IPS-20b (cell line): Measurements from ENCODE around the gene FCRL6.

Experiments used
- H3K27ac ChIP-seq: one replicate; pipeline ENCODE4 v1.5.1; 2013; ENCODE audit warnings: low read length
- H3K27me3 ChIP-seq: 2 replicates; pipeline ENCODE4 v1.6.1; 2013; ENCODE audit warnings: mild to moderate bottlenecking, low read length, inconsistent platforms; ENCODE audit not compliant: insufficient read depth
- H3K36me3 ChIP-seq: 2 replicates; pipeline ENCODE4 v1.6.1; 2013; ENCODE audit warnings: low read depth, mild to moderate bottlenecking, inconsistent platforms, low read length, moderate library complexity; ENCODE audit not compliant: insufficient read depth
- H3K4me1 ChIP-seq: 2 replicates; pipeline ENCODE4 v1.6.1; 2013; ENCODE audit warnings: mild to moderate bottlenecking, control low read depth, inconsistent platforms, low read length, moderate library complexity; ENCODE audit not compliant: insufficient read depth
- H3K4me3 ChIP-seq: 2 replicates; pipeline ENCODE4 v1.5.1; 2013; ENCODE audit warnings: mild to moderate bottlenecking, low read length, inconsistent platforms
- H3K9ac ChIP-seq: 2 replicates; pipeline ENCODE4 v1.6.1; 2013; ENCODE audit warnings: low read depth, mild to moderate bottlenecking, inconsistent platforms, low read length, moderate library complexity
- H3K9me3 ChIP-seq: 2 replicates; pipeline ENCODE4 v1.6.1; 2013; ENCODE audit warnings: mild to moderate bottlenecking, low read depth, low read length, inconsistent platforms; ENCODE audit not compliant: insufficient read depth

FCRL6 gene

GRCh38 chr1:159828176-159828575, 26.0 kb downstream of the FCRL6 start:
- no peaks in the 10 kb centered on the region for H3K9me3 ChIP-seq
- H3K27ac ChIP-seq, result no peak overlapping the region
- H3K27me3 ChIP-seq, result peaks cover 39% of the 10 kb centered on the region
- no peak overlapping the region for H3K9ac ChIP-seq
- H3K36me3 ChIP-seq, result no peaks in the 10 kb centered on the region
- peaks cover 14% of the 10 kb centered on the region for H3K4me1 ChIP-seq
- no peak overlapping the region for H3K4me3 ChIP-seq

DNA sequence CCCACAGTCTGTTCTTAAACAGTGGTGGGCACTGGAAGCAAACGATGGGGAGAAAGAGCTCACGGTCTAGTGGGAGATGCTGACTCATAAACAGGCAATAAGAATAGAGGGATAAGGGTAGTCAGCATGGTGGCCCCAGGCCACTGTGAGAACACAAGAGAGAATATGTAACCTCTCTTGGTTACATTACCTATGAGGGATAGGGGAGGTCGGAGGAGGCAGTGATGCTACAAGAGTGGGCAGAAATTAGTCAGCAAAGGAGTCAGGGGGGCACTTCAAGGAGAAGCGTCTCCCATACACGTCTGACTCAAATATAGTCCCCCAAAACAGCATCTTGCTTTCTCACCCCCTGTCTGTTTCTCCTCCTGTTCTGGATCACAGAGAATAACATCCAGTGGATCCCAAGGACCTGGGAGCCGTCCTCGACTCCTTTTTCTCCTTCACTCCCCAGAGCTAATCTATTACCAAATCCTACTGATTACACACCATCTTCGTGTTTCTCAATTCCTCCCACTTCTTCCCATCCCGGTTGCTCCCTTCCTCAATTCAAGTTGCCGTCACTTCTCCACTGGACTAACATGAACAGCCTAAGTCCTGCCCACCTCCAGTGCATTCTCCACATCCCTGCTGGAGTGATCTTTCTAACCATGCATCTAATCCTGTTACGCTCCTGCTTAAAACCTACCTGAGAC, 26.6 kb downstream of the FCRL6 start:
- H3K4me3 ChIP-seq, result no peak overlapping the region
- H3K4me1 ChIP-seq, result peaks cover 14% of the 10 kb centered on the region
- no peak overlapping the region for H3K9ac ChIP-seq
- H3K9me3 ChIP-seq, result no peaks in the 10 kb centered on the region
- H3K27me3 ChIP-seq, result peaks cover 44% of the 10 kb centered on the region
- no peaks in the 10 kb centered on the region for H3K36me3 ChIP-seq
- H3K27ac ChIP-seq, result no peak overlapping the region

- Histone ChIP-seq H3K9ac (no peak overlapping the region), H3K9me3 (no peaks in the 10 kb centered on the region), H3K27ac (no peak overlapping the region), H3K4me3 (no peak overlapping the region), H3K27me3 (peaks cover 43% of the 10 kb centered on the region), H3K4me1 (peaks cover 14% of the 10 kb centered on the region), H3K36me3 (no peaks in the 10 kb centered on the region)
These were observed 27.1 kb downstream of the FCRL6 start for GRCh38 chr1:159829273-159829634.

DNA sequence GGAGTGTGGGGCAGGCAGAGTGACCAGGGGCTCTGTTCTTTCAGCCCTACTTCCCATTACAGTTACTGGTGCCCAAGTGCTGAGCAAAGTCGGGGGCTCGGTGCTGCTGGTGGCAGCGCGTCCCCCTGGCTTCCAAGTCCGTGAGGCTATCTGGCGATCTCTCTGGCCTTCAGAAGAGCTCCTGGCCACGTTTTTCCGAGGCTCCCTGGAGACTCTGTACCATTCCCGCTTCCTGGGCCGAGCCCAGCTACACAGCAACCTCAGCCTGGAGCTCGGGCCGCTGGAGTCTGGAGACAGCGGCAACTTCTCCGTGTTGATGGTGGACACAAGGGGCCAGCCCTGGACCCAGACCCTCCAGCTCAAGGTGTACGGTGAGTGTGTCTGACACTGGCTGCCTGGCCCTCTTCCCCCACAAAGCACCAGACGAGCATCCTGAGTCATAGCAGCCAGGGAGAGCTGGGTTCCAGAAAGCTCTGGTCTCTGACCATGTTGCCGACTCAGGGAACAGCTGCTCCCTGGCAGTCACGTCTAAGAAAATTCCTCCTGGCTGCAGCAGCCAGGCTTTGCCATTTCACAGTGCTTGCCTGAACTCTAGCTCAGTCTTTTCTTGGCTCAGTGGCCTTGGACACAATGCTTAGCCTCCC, 27.8 kb downstream of the FCRL6 start:
- Histone ChIP-seq H3K9me3 (no peaks in the 10 kb centered on the region), H3K27ac (no peak overlapping the region), H3K4me3 (no peak overlapping the region), H3K27me3 (peaks cover 40% of the 10 kb centered on the region), H3K4me1 (peaks cover 14% of the 10 kb centered on the region), H3K9ac (no peak overlapping the region), H3K36me3 (no peaks in the 10 kb centered on the region)

DNA sequence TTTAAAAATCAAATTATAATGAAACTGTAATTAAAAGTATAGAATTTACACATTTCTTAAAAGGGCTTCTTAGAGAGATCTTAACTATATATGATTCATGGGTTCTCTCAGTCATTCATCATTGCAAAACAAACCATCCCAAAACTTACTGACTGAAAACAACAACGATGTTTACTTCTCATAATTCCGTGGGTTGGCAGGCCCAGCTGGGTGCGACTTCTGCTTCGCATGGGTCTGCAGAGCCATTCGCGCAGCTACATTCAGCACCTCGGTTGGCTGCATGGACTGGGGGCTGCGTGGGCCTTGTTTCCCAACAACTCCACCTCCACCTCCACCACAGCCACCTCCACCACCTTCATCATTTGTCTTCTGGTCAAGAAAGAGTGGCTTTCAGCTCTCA, 28.6 kb downstream of the FCRL6 start:
- H3K27ac ChIP-seq, result no peak overlapping the region
- H3K36me3 ChIP-seq, result no peaks in the 10 kb centered on the region
- no peak overlapping the region for H3K9ac ChIP-seq
- peaks cover 14% of the 10 kb centered on the region for H3K4me1 ChIP-seq
- H3K9me3 ChIP-seq, result no peaks in the 10 kb centered on the region
- H3K4me3 ChIP-seq, result no peak overlapping the region
- H3K27me3 ChIP-seq, result peaks cover 40% of the 10 kb centered on the region

GRCh38 chr1:159831412-159832141, 29.4 kb downstream of the FCRL6 start:
- Histone ChIP-seq H3K4me1 (peaks cover 14% of the 10 kb centered on the region), H3K27me3 (peaks cover 40% of the 10 kb centered on the region), H3K4me3 (no peak overlapping the region), H3K27ac (no peak overlapping the region), H3K9ac (no peak overlapping the region), H3K36me3 (no peaks in the 10 kb centered on the region), H3K9me3 (no peaks in the 10 kb centered on the region)

DNA sequence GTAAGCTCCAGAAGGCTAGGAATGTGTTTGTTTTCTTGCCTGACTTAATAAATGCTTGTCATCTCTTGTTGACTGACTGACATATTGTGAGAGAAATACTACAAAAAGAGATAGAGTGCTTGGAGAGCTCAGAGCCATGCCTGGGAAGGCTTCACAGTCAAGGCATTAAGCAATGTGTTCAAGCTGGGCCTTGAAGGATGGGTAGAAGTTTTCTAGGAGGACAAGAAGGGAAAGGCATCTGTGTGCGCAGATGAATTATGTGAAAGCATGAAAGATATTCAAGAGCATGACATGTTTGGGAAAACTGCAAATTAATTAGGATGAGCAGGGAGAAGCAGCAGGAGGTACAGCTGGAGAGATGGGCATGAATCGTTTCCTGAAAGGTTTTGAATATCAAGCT, 30.1 kb downstream of the FCRL6 start:
- H3K4me3 ChIP-seq, result no peak overlapping the region
- H3K4me1 ChIP-seq, result peaks cover 14% of the 10 kb centered on the region
- H3K9ac ChIP-seq, result no peak overlapping the region
- H3K9me3 ChIP-seq, result no peaks in the 10 kb centered on the region
- no peak overlapping the region for H3K27ac ChIP-seq
- no peaks in the 10 kb centered on the region for H3K36me3 ChIP-seq
- H3K27me3 ChIP-seq, result peaks cover 40% of the 10 kb centered on the region

GRCh38 chr1:159835356-159835755, 33.2 kb downstream of the FCRL6 start:
- no peak overlapping the region for H3K27ac ChIP-seq
- H3K36me3 ChIP-seq, result no peaks in the 10 kb centered on the region
- no peak overlapping the region for H3K4me3 ChIP-seq
- peaks cover 14% of the 10 kb centered on the region for H3K4me1 ChIP-seq
- no peaks in the 10 kb centered on the region for H3K9me3 ChIP-seq
- H3K27me3 ChIP-seq, result peaks cover 33% of the 10 kb centered on the region
- H3K9ac ChIP-seq, result no peak overlapping the region

DNA sequence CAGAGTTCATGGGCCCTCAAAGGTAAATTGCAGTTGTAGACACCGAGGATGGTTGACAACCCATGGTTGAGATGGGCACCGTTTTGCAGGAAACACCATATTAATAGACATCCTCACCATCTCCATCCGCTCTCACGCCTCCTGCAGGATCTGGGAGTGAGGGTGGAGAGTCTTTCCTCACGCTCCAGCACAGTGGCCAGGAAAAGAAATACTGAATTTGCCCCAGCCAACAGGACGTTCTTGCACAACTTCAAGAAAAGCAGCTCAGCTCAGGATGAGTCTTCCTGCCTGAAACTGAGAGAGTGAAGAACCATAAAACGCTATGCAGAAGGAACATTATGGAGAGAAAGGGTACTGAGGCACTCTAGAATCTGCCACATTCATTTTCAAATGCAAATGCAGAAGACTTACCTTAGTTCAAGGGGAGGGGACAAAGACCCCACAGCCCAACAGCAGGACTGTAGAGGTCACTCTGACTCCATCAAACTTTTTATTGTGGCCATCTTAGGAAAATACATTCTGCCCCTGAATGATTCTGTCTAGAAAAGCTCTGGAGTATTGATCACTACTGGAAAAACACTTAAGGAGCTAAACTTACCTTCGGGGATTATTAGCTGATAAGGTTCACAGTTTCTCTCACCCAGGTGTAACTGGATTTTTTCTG, 33.8 kb downstream of the FCRL6 start:
- Histone ChIP-seq H3K27ac (no peak overlapping the region), H3K27me3 (peaks cover 26% of the 10 kb centered on the region), H3K9me3 (no peaks in the 10 kb centered on the region), H3K4me1 (peaks cover 14% of the 10 kb centered on the region), H3K9ac (no peak overlapping the region), H3K4me3 (no peak overlapping the region), H3K36me3 (no peaks in the 10 kb centered on the region)

DNA sequence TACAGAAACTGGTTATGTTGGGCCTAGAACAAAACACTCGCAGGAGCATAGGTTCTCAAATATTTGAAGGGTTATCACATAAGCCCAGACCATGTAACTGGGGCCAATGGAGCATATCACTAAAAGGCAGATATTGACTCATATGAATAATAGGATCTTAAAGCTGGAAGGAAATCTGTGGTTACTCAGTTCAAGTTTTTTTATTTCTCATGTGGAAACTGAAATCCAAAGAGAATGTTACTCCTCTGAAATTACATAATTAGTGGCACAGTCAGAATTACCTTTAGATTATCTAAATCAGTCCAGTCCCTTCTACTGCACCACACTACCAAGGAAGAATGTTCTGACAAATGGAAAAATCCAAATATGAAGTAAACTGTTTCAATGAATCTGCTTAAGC, 36.6 kb downstream of the FCRL6 start:
- no peaks in the 10 kb centered on the region for H3K36me3 ChIP-seq
- H3K9ac ChIP-seq, result no peak overlapping the region
- H3K4me3 ChIP-seq, result no peak overlapping the region
- peaks cover 5% of the 10 kb centered on the region; the same call in 1 of the 2 replicates for H3K27me3 ChIP-seq
- H3K9me3 ChIP-seq, result no peaks in the 10 kb centered on the region
- H3K27ac ChIP-seq, result no peak overlapping the region
- H3K4me1 ChIP-seq, result no peaks in the 10 kb centered on the region

GRCh38 chr1:159839116-159839849, 37.1 kb downstream of the FCRL6 start:
- Histone ChIP-seq H3K27me3 (no peaks in the 10 kb centered on the region; the same call in 1 of the 2 replicates), H3K4me3 (no peak overlapping the region), H3K9me3 (no peaks in the 10 kb centered on the region), H3K27ac (no peak overlapping the region), H3K36me3 (no peaks in the 10 kb centered on the region), H3K4me1 (no peaks in the 10 kb centered on the region), H3K9ac (no peak overlapping the region)
